ENCODE measurements around the gene CTSA. TPM values are rescaled to one million over a fixed set of nuclear protein-coding genes. Genes with fewer than 3 reads are reported as not detected.
A peak's percentile ranks its signal among the peaks of the same experiment; 100 is the strongest.

The CTSA gene
- total RNA-seq: 10 to 100 TPM; 43.0 to 55.4 (median 47.3) TPM
- 10 to 100 TPM; 41.3 to 59.8 (median 51.8) TPM for polyA plus RNA-seq
- long read RNA-seq, donor 1, transcript CTSA-204 (15 exons, 2,149 nt): major isoform, 32 of 40 reads
- long read RNA-seq, donor 1, partial matches to known transcripts: 3 of 40 reads
- long read RNA-seq, donor 1, other reads (novel, unspliced or antisense): 2 of 40 reads
- long read RNA-seq, donor 2, transcript CTSA-207 (2 exons, 2,183 nt): minor isoform, 22 of 103 reads
- long read RNA-seq, donor 2, transcript CTSA-204 (15 exons, 2,149 nt): major isoform, 63 of 103 reads
- long read RNA-seq, donor 2, transcript CTSA-203 (14 exons, 1,972 nt): minor isoform, 5 of 103 reads
- long read RNA-seq, donor 2, partial matches to known transcripts: 5 of 103 reads
- long read RNA-seq, donor 2, other reads (novel, unspliced or antisense): 4 of 103 reads

DNA sequence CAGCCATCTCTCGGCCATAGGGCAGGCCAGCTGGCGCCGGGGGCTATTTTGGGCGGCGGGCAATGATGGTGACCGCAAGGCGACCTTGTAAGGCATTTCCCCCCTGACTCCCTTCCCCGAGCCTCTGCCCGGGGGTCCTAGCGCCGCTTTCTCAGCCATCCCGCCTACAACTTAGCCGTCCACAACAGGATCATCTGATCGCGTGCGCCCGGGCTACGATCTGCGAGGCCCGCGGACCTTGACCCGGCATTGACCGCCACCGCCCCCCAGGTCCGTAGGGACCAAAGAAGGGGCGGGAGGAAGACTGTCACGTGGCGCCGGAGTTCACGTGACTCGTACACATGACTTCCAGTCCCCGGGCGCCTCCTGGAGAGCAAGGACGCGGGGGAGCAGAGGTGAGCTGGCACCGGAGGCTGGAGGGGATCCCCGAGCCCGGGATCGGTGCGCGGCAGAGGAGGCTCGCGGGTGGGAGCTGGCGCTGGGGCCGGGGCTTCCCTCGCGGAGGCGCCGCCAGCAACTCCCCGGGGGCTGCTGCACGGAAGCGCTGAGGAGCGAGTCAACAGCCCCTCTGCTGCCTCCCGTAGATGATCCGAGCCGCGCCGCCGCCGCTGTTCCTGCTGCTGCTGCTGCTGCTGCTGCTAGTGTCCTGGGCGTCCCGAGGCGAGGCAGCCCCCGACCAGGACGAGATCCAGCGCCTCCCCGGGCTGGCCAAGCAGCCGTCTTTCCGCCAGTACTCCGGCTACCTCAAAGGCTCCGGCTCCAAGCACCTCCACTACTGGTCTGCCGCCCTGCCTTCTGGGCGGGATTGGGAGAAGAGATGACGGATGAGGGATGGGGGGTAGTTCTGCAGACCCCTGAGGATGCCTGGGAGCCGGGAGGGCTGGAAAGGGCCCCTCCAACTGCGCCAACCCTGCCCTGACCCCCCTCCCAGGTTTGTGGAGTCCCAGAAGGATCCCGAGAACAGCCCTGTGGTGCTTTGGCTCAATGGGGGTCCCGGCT lies at the start of gene CTSA, which contains the start of gene NEURL2:
Gene CTSA, plus strand, starts transcription at position 351 of the 999 bp plus-strand sequence. Its CDS starts 234 bp downstream, at position 585.
Gene NEURL2, minus strand, starts transcription at position 224 of the 999 bp plus-strand sequence. Its CDS starts 217 bp downstream, at position 7.
- peaks cover 2 to 67% of the 10 kb centered on the region in 2 donors for H3K36me3 ChIP-seq (ENCODE audit: insufficient read depth in 1 of 2, low read depth in 1 of 2)
- intact Hi-C loops (cut with DNase I): loop anchor here (5.0 kb wide), 4 partner anchors 41 to 94 kb away; partner anchors contain the start of gene PCIF1 (in 2 of the 2)
- WGBS, 3 donors: 1 to 2% (median 2%) methylated on average over 48 to 78 of the region's 78 CpGs

DNA sequence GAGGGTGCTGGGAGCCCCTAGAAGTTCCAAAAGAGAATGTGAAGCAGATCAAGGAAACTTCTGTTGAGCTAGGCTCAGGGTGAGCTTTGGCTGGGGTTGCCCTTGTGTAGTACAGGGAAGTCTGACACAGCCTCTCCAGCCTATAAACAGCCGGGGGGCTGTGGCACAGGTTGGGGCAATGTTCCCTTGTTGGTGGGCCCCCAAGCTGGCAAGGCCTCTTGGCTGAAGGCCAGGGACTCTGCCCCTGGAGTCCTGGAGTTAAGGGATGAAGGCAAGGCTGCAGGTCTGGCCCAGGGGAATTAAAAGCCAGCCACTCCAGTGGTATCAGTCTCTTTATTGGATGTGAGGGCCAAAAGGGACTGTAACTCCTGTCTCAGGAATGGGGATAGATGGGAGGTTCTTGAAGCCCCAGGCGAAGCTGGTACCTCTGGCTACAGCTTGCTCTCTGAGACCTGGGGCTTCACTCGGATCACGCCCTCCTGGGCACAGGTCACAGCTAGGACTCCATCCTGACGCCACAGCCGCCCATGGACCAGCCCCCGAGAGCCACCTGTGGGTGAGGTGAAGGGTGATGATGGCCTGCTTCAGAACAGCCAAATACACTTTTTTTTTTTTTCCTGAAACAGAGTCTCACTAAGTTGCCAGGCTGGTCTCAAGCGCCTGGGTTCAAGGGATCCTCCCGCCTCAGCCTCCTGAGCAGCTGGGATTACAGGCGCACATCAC lies 49.6 kb upstream of the CTSA start:
- DNase-seq (no peak), ATAC-seq (peak in 1 of 4 donors; percentile 8)
- Histone ChIP-seq H3K36me3 (ENCODE audit: insufficient read depth in 1 of 2, low read depth in 1 of 2) (peaks cover 0 to 94% of the 10 kb centered on the region in 2 donors), H3K4me1 (peaks cover 39% of the 10 kb centered on the region), H3K27me3 (ENCODE audit: insufficient read depth in 3 of 3, low read length in 2 of 3) (no peaks in the 10 kb centered on the region), H3K9me3 (no peaks in the 10 kb centered on the region), H3K4me3 (no peak overlapping the region), H3K27ac (peak overlapping the region; percentile 67)
- intact Hi-C loops (cut with DNase I): loop anchor here in 1 of 2 donors (5.0 kb wide), 1 partner anchor 36 kb away; no protein-coding TSS in a partner anchor
- WGBS, 3 donors: 83 to 90% (median 84%) methylated on average over 6 to 10 of the region's 10 CpGs
- TF ChIP-seq, protein P1, sequence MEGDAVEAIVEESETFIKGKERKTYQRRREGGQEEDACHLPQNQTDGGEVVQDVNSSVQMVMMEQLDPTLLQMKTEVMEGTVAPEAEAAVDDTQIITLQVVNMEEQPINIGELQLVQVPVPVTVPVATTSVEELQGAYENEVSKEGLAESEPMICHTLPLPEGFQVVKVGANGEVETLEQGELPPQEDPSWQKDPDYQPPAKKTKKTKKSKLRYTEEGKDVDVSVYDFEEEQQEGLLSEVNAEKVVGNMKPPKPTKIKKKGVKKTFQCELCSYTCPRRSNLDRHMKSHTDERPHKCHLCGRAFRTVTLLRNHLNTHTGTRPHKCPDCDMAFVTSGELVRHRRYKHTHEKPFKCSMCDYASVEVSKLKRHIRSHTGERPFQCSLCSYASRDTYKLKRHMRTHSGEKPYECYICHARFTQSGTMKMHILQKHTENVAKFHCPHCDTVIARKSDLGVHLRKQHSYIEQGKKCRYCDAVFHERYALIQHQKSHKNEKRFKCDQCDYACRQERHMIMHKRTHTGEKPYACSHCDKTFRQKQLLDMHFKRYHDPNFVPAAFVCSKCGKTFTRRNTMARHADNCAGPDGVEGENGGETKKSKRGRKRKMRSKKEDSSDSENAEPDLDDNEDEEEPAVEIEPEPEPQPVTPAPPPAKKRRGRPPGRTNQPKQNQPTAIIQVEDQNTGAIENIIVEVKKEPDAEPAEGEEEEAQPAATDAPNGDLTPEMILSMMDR (IDR thresholded peaks at IDR 0.05): no peak

More for the DNA sequence above, at the start of gene CTSA, which contains the start of gene NEURL2:
- TF ChIP-seq, protein P1 (IDR thresholded peaks at IDR 0.05): no peak
- H3K4me3 ChIP-seq: peak within 1 kb of the TSS; percentile 91
- peaks cover 24% of the 10 kb centered on the region for H3K4me1 ChIP-seq
- ATAC-seq: peak; percentile 88 to 94 (median 90)
- peak; percentile 94 to 97 for DNase-seq
- no peaks in the 10 kb centered on the region for H3K9me3 ChIP-seq
- H3K27me3 ChIP-seq (ENCODE audit: insufficient read depth in 3 of 3, low read length in 2 of 3): no peaks in the 10 kb centered on the region
- H3K27ac ChIP-seq: peak within 1 kb of the TSS; percentile 92

DNA sequence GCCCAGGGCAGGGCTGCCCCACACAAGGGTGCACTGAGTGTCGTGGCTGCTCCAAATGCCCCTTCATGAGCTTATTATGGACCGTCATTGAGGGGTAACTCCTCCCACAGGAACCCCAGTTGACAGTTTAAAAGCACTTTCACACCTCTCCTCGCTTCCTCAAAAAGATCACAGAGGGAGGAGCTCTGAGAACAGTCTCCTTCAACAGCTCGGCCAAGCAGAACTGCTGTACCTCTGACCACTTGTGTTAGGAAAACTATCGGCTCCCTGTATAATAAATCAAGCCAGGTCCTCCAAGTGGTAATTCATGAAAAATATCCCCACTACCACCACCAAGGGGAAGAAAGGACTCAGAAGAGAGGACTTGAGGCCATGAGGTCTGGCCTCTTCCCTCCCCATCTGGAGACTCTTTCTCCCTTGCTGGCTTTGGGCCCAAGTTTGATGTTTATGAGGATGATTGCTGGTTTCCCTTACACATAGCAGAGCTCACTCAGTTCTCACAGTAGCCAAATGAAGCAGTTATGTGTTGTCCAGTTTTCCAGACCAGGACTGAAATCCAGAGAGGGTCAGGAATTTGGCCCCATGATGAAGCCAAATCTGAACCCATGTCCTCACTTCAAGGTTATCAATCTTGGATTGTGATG lies 48.8 kb upstream of the CTSA start:
- Histone ChIP-seq H3K27me3 (ENCODE audit: insufficient read depth in 3 of 3, low read length in 2 of 3) (no peaks in the 10 kb centered on the region), H3K4me3 (no peak overlapping the region), H3K36me3 (ENCODE audit: insufficient read depth in 1 of 2, low read depth in 1 of 2) (peaks cover 0 to 96% of the 10 kb centered on the region in 2 donors), H3K4me1 (peaks cover 36% of the 10 kb centered on the region), H3K9me3 (no peaks in the 10 kb centered on the region), H3K27ac (peak overlapping the region; percentile 67)
- TF ChIP-seq, protein P1 (IDR thresholded peaks at IDR 0.05): no peak
- intact Hi-C loops (cut with DNase I): loop anchor here in 1 of 2 donors (5.0 kb wide), 1 partner anchor 35 kb away; no protein-coding TSS in a partner anchor
- 20 to 59% (median 30%) methylated on average over 5 of the region's 5 CpGs for WGBS, 3 donors
- DNase-seq: no peak
- peak; percentile 19 to 60 (median 42) for ATAC-seq
